Measurements from ENCODE around the gene VPS37C.

The VPS37C gene

GRCh38 chr11:61131586-61131985 is 29.6 kb downstream of the VPS37C start:
- DNase-seq: no peak

GRCh38 chr11:61131186-61131585 is 30.0 kb downstream of the VPS37C start:
- DNase-seq: no peak

DNA sequence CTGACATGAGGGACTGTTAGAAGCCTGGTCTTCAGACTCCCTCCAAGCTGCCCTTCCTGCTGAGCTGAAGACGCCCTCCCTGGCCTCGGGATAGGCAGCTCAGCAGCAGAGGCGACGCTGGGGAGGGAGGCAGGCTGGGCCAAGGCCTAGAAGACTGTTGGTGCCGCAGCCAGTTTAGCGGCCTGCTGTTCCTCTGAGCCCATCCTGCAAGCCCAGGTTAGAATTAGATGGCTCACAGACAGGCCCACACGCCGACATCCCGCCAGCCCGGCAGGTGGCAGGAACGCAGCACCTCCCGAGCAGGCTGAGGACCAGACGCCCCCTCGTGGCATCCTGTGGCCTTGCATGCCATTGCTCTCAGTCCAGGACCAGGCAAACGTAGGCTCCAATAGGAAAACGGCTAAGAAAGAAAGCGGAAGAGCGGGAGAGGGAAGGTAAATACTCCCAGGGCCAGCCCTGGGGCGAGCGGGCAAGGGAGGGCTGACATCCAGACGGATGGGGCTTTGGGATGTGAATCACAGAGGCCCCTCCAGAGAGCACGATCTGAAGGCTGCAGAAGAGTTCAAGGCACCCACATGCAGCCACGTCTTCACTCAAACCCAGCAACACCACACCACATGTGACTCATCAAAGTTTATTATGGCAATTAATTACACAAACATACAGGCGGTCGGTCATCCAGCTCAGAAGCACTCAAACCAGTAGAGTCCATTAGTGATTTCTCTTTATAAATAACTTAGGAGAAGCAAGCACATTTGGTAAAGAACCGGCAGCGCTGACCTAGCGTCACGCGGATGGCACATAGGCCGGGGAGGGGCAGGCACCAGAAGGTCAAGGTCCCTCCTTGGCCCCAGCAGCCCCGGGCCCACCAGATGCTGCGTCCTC is 31.3 kb downstream of the VPS37C start:
- no peak for DNase-seq

DNA sequence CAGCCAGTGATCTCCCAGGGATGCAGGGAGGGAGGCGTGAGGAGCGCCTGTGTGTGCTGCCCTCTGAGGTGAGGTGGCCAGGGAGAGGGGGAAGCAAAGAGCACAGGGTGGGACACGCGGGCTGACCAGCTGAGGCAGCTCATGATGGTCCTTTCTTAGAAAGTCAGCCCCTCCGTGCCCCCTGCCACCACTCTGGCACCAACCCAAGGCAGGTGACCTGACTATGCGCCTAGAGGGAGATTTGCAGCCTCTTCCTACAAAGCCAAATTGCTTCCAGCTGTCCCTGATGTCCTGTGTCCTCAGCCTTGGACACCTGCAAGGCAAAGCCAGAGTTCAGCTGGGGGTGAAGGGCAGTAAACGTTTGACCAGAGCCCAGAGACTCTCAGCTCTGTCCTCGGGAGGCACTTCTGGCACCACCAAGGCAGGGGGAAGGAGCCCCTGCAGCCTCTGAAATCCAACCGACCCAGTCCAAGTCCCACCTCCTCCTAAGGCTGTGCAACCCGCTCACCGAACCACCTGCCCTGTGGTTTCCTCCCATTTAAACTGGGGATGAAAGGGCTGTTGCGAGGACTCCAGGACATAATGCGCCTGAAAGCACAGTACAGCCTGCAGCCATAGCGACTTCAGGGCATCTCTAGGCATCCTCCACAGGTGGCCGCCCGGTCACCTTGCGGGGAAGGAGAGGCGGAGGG is 32.1 kb downstream of the VPS37C start:
- no peak for DNase-seq

DNA sequence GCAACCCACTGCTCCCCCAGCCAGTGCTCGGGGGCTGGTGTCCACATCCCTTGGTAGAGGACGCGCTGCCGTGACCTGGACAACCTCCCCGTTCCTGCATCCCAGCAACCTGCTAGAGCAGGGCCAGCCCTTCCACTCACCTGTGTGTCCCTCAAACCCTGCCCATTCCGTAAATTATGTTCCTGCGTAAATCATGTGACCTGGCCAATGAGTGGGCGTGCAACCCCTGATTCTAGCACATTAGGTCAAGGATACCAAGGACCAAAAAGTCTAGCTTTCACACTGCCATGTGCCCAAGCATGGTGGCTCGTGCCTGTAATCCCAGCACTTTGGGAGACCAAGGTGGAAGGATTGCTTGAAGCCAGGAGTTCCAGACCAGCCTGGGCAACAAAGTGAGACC is 33.2 kb downstream of the VPS37C start:
- DNase-seq: no peak

- no peak for DNase-seq
These were observed 35.0 kb downstream of the VPS37C start for GRCh38 chr11:61126256-61126655.

- no peak for DNase-seq
These were observed 35.9 kb downstream of the VPS37C start for GRCh38 chr11:61125310-61125684.

DNA sequence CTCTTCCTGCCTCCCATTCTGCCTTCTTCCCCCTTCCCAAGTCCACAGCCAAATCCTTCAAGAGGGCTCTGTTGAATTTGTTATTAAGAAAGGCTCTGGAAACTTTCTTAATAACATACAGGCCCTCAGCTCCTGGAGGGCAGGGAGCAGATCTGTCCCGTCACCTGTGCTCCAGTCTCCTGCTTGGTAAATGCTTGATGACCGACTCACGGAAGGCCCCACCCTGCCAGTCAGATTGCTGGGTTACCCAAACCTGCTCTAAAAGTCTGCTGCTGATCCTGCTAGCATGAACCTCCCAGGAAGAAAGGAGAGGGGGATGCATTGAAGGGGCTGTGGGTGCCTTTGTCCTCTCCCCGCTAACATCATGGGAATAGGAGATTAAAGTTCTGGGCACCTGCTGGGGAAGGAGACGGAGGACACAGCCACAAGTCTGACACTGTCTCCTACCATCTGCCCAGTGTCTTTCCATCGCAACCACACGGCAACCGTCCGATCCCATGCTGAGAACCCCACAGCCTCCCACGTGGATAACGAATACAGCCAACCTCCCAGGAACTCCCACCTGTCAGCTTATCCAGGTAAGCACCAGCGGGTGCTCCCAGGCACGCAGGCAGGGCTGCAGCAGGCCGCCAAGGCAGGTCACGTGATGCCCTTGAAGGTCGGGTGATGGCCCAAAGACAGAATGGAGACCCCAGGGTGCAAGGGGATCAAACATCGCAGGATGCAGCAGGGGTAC is 36.5 kb downstream of the VPS37C start:
- no peak for DNase-seq

DNA sequence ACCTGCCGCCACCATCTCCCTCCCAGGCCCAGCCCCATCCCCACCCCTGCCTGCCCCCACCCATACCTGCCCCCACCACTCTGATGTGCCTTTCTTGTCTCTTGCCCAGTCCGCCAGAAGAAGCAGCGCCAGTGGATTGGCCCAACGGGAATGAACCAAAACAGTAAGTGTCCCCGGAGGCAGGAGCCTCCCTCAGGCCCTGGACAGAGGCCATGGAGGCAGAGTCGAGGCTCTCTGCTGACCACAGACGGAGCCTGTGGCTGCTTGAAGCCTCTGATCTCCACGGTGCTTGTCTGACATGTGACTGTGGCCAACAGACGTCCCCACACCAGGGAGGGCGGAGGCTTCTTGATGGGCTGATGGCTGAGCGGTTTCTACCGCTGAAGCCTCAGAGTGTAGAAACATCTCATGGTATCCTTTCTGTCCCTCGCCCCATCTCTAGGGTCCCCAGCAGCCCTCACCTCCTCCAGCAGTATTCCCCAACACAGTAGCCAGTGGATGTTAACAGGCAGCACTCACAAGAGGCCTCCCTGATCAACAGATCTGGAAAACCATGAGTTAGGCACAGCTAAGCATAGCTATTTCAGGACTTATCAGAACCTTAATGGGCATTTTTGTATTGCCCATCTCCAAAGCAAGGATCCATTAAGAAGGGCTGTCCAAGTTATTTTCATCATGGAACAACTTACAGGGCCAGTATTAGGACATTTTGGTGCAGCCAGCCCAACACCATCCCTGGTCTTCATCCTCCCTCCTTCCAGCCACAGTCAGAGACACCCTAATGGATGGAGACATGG is 37.3 kb downstream of the VPS37C start:
- no peak for DNase-seq

- no peak for DNase-seq
These were observed 38.5 kb downstream of the VPS37C start for GRCh38 chr11:61122761-61123160.

DNA sequence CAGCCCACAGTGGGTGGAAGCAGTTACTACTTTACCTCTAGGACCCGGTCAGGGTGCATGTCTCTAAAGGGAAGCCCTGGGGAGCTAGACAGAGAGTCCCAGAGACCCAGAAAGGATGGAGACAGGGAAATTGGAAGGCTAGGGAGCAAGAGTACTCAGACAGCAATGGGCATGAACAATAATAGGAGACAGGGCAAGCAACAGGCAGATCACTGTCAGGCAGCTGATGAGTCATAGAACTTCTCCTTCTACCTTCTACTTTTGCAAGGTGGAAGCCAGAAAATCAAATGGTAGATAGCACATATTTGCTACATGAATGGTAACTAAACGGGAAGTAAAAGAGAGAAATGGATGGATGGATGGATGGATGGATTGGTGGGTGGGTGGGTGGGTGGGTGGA is 39.3 kb downstream of the VPS37C start:
- DNase-seq: no peak

GRCh38 chr11:61121192-61121831 is 39.9 kb downstream of the VPS37C start:
- DNase-seq: no peak

GRCh38 chr11:61120706-61121191 is 40.5 kb downstream of the VPS37C start:
- DNase-seq: no peak

- no peak for DNase-seq
These were observed 41.0 kb downstream of the VPS37C start for GRCh38 chr11:61120099-61120705.

GRCh38 chr11:61119571-61119970 is 41.7 kb downstream of the VPS37C start:
- DNase-seq: no peak

DNA sequence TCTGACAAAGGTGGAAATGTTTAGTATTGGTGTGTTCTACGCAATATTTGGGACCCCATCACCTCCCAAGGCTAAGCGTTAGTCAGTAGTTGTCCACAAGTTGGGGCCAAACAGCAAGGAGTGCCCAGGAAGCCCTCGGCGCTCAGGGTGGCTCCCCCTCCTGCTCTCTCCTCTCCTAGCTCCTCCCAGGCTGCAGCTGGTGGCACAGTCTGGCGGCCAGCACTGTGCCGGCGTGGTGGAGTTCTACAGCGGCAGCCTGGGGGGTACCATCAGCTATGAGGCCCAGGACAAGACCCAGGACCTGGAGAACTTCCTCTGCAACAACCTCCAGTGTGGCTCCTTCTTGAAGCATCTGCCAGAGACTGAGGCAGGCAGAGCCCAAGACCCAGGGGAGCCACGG is 42.2 kb downstream of the VPS37C start:
- DNase-seq: no peak

DNA sequence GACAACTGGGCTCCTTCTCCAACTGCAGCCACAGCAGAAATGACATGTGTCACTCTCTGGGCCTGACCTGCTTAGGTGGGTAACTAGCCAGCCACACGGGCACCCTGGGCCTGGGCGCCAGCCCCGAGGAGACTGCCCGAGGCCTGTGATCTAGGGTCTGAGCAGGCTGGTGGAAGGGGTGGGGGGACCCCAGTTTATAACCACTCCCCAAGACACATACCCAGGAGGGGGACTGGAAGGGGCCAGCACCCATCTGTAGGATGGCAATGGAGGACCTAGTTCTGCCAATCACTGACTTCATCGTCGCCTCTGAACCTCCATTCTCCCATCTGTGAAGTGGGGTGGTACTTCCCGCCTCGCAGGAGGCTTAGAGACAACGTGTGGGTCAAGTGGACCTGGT is 42.8 kb downstream of the VPS37C start:
- no peak for DNase-seq

- no peak for DNase-seq
These were observed 43.2 kb downstream of the VPS37C start for GRCh38 chr11:61118004-61118403.

GRCh38 chr11:61117168-61117520 is 44.1 kb downstream of the VPS37C start:
- no peak for DNase-seq

- no peak for DNase-seq
These were observed 44.6 kb downstream of the VPS37C start for GRCh38 chr11:61116426-61117167.
